Keratinocyte (primary cell): Measurements from ENCODE around the gene TENM3. TPM values are rescaled to one million over a fixed set of nuclear protein-coding genes. Genes with fewer than 3 reads are reported as not detected.

Experiments
- DNase-seq: peaks from one replicate; pipeline ENCODE4 v3.0.0-alpha.2; 2011; ENCODE audit warnings: low read depth, missing footprints, low spot score
- FAIRE-seq: peaks from 2 replicates; lab custom pipeline; 2011; peaks lifted over from hg19 to GRCh38; lab: Jason Lieb, UNC
- H2AFZ ChIP-seq: 2 replicates; pipeline ENCODE4 v1.6.0; 2012; ENCODE audit warnings: low read length, control low read depth, inconsistent platforms; ENCODE audit not compliant: control insufficient read depth
- H3K27ac ChIP-seq: 2 replicates; pipeline ENCODE4 v1.5.1; 2011; ENCODE audit warnings: low read length; ENCODE audit not compliant: control insufficient read depth, insufficient read depth
- H3K27me3 ChIP-seq: 3 replicates; pipeline ENCODE4 v1.6.0; 2011; ENCODE audit warnings: low read length; ENCODE audit not compliant: control insufficient read depth, insufficient read depth; ENCODE audit errors: extremely low read depth
- H3K36me3 ChIP-seq, 2 experiments: 2 replicates in 1 of 2; 3 replicates in 1 of 2; pipeline ENCODE4 v1.5.1; 2011; ENCODE audit warnings: low read length in 2 of 2, mild to moderate bottlenecking in 1 of 2; ENCODE audit not compliant: control insufficient read depth in 2 of 2, insufficient read depth in 2 of 2; ENCODE audit errors: extremely low read depth in 1 of 2
- H3K4me1 ChIP-seq: 3 replicates; pipeline ENCODE4 v1.5.1; 2011; ENCODE audit warnings: low read length; ENCODE audit not compliant: control insufficient read depth, insufficient read depth; ENCODE audit errors: extremely low read depth
- H3K4me2 ChIP-seq: 3 replicates; pipeline ENCODE4 v1.6.0; 2011; ENCODE audit warnings: low read depth, low read length; ENCODE audit not compliant: control insufficient read depth, insufficient read depth; ENCODE audit errors: extremely low read depth
- H3K4me3 ChIP-seq, 3 experiments: fragments of 200-600 bp in 1 of 3; sonication (generic) in 1 of 3; 2 replicates in 2 of 3; 3 replicates in 1 of 3; pipeline ENCODE4 v1.5.1; 2011 to 2016; ENCODE audit warnings: low read length in 3 of 3, mild to moderate bottlenecking in 3 of 3, control low read depth in 2 of 3, inconsistent platforms in 1 of 3, low read depth in 1 of 3, mixed read lengths in 1 of 3, mixed run types in 1 of 3, moderate library complexity in 1 of 3; ENCODE audit not compliant: control insufficient read depth in 2 of 3, insufficient read depth in 2 of 3; ENCODE audit errors: extremely low read depth in 1 of 3
- H3K79me2 ChIP-seq: 2 replicates; pipeline ENCODE4 v1.6.0; 2012; ENCODE audit warnings: low read length; ENCODE audit not compliant: control insufficient read depth, insufficient read depth
- H3K9ac ChIP-seq: 3 replicates; pipeline ENCODE4 v1.6.0; 2011; ENCODE audit warnings: low read length; ENCODE audit not compliant: control insufficient read depth, insufficient read depth; ENCODE audit errors: extremely low read depth
- H3K9me1 ChIP-seq: 3 replicates; pipeline ENCODE4 v1.6.0; 2011; ENCODE audit warnings: low read length; ENCODE audit not compliant: control insufficient read depth, insufficient read depth; ENCODE audit errors: extremely low read depth
- H3K9me3 ChIP-seq: 2 replicates; pipeline ENCODE4 v1.5.1; 2012; ENCODE audit warnings: low read depth, low read length; ENCODE audit not compliant: control insufficient read depth
- H4K20me1 ChIP-seq: 3 replicates; pipeline ENCODE4 v1.6.0; 2011; ENCODE audit warnings: low read length; ENCODE audit not compliant: control insufficient read depth, insufficient read depth; ENCODE audit errors: extremely low read depth
- EZH2 ChIP-seq: IDR thresholded peaks from one replicate; pipeline ENCODE4 v1.6.1; 2012; ENCODE audit warnings: inconsistent platforms, mild to moderate bottlenecking, low read length, moderate library complexity
- dilution Hi-C: fragments of 300-500 bp; cut with MboI; formaldehyde crosslinking; loops from one replicate; pipeline ENCODE4 v1.7.0; 2020; ENCODE audit warnings: low sequenced_read_pairs; ENCODE audit not compliant: extremely low pct_ligation_motif_present
- polyA plus RNA-seq, 5 experiments: library from polyadenylated mRNA; depleted of rRNA in 3 of 5; stranded (reverse) in 3 of 5; stranded (forward) in 1 of 5; unstranded in 1 of 5; fragments of >200 nt; gene quantifications; 1 replicate in 1 of 5; 2 replicates in 3 of 5; 3 replicates in 1 of 5; pipeline versions ENCODE4 v1.2.1 to v1.2.3, GENCODE V29; 2011 to 2012; ENCODE audit warnings: missing spikeins in 2 of 5, low read depth in 1 of 5, low replicate concordance in 1 of 5
- TF ChIP-seq, protein P1 (sequence below), 3 experiments: IDR thresholded peaks in 1 of 3; conservative IDR thresholded peaks in 1 of 3; optimal IDR thresholded peaks in 1 of 3; 2 replicates in 2 of 3; 3 replicates in 1 of 3; pipeline versions ENCODE3 to v1.5.1; 2011; ENCODE audit warnings: low read length in 3 of 3, mild to moderate bottlenecking in 3 of 3, moderate library complexity in 2 of 3, control low read depth in 1 of 3, inconsistent platforms in 1 of 3; ENCODE audit not compliant: insufficient read depth in 2 of 3; ENCODE audit errors: extremely low read depth in 1 of 3

The TENM3 gene
- polyA plus RNA-seq, 1 donor (not counting 4 experiments of a cell fraction or from before 2014, with no cell fraction given) = 17.0 TPM

DNA sequence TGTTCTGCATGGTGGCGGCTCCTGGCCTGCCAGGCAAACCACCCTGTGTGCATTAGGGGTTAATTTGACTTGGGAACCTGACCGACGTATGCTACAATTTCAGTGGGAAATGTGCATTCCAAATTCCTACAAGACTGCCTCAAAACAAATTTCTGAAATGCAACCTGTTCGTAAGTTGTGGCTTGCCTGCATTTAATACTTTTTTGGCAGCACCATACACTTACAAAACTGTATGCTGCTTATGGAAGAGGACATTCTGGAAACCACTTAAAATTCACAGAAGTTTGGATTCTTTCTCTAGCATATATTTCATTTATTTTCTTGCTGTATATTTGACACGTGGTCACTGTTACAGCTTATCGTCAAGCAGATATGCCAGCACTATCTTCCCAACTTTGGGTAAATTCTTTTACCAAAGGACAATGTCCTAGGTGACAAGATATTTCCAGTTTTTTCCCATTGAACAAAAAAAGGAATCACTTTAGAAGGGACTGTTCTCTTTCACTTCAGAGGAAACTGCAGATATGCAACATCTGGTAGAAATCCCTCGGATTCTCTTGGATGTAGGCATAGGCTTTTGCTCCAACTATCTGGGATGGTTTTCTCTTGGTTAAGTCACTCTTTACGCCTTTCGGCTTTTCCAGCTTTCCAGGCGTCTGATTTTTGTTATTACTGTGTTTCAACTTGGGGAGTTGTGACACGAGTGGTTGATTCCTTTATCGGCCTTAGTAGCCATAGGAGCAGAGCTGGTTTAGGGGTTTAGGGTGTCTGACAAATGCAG, 9.7 kb upstream of the TENM3 start:
- no peaks in the 10 kb centered on the region for H3K9me3 ChIP-seq
- TF ChIP-seq, protein P1, sequence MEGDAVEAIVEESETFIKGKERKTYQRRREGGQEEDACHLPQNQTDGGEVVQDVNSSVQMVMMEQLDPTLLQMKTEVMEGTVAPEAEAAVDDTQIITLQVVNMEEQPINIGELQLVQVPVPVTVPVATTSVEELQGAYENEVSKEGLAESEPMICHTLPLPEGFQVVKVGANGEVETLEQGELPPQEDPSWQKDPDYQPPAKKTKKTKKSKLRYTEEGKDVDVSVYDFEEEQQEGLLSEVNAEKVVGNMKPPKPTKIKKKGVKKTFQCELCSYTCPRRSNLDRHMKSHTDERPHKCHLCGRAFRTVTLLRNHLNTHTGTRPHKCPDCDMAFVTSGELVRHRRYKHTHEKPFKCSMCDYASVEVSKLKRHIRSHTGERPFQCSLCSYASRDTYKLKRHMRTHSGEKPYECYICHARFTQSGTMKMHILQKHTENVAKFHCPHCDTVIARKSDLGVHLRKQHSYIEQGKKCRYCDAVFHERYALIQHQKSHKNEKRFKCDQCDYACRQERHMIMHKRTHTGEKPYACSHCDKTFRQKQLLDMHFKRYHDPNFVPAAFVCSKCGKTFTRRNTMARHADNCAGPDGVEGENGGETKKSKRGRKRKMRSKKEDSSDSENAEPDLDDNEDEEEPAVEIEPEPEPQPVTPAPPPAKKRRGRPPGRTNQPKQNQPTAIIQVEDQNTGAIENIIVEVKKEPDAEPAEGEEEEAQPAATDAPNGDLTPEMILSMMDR (optimal IDR thresholded peaks at IDR 0.05 in 1 of 3, IDR thresholded peaks at IDR 0.05 in 1 of 3, conservative IDR thresholded peaks at IDR 0.05 in 1 of 3; ENCODE audit: extremely low read depth in 1 of 3, insufficient read depth in 2 of 3, low read length in 3 of 3) = no peak
- no peak for TF ChIP-seq EZH2

DNA sequence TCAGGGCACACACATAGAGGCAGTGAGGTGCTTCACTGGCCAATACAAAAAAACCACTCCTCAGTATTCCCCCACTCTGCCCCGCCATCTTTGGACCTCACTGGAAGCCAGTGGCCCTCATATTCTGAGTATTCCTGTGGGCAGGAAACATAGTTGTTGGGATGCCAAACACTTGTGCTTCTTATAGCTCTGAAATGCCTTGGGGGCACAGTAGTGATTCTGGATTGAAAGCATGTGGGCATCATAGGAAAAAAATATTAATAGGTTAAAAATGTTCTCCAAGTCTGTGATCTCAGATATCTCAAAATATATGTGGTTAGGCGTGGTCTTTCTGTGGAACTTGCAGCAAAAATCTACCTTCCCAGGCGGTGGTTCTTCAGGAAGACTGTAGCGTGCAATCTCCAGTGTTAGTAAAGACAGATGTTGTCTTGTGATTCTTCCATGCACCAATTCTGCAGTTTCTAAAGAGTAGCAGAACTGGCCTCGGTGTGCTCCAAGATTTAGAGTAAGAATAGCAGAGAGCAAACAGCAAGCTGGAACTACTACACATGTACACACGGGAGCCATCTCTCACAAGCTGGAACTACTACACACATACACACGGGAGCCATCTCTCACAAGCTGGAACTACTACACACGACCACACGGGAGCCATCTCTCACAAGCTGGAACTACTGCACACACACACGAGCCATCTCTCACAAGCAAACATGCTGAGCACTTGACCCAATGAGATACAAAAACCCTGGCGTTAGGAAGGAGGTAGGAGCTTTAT, 8.0 kb upstream of the TENM3 start:
- no peak overlapping the region for H3K4me2 ChIP-seq
- peaks cover under 1 to 3% of the 10 kb centered on the region in 2 experiments for H3K36me3 ChIP-seq
- H3K27ac ChIP-seq = no peak overlapping the region
- peaks cover 35% of the 10 kb centered on the region for H3K4me1 ChIP-seq
- no peaks in the 10 kb centered on the region for H3K9me3 ChIP-seq
- H3K79me2 ChIP-seq = no peaks in the 10 kb centered on the region
- no peak for TF ChIP-seq EZH2
- TF ChIP-seq, protein P1 (optimal IDR thresholded peaks at IDR 0.05 in 1 of 3, IDR thresholded peaks at IDR 0.05 in 1 of 3, conservative IDR thresholded peaks at IDR 0.05 in 1 of 3; ENCODE audit: extremely low read depth in 1 of 3, insufficient read depth in 2 of 3, low read length in 3 of 3) = no peak
- DNase-seq (no peak), FAIRE-seq (peak; percentile 39)
- H2AFZ ChIP-seq = no peak overlapping the region
- no peak overlapping the region for H3K4me3 ChIP-seq
- dilution Hi-C loops = no loop called here
- no peaks in the 10 kb centered on the region for H3K9me1 ChIP-seq
- no peak overlapping the region for H3K9ac ChIP-seq
- no peaks in the 10 kb centered on the region for H3K27me3 ChIP-seq
- H4K20me1 ChIP-seq = no peaks in the 10 kb centered on the region

More for the DNA sequence above, 9.7 kb upstream of the TENM3 start:
- no peak overlapping the region for H2AFZ ChIP-seq
- H3K4me2 ChIP-seq = no peak overlapping the region
- no peaks in the 10 kb centered on the region for H4K20me1 ChIP-seq
- peaks cover 21% of the 10 kb centered on the region for H3K4me1 ChIP-seq
- H3K27me3 ChIP-seq = no peaks in the 10 kb centered on the region
- no peak overlapping the region for H3K27ac ChIP-seq
- H3K9ac ChIP-seq = no peak overlapping the region
- H3K36me3 ChIP-seq = peaks cover 3 to 4% of the 10 kb centered on the region in 2 experiments
- H3K79me2 ChIP-seq = no peaks in the 10 kb centered on the region
- no peak overlapping the region for H3K4me3 ChIP-seq
- no peaks in the 10 kb centered on the region for H3K9me1 ChIP-seq
- no peak for DNase-seq
- peak; percentile 66 for FAIRE-seq
- dilution Hi-C loops = no loop called here
